A673 (cell line): ENCODE measurements around the gene SPON1.

ENCODE experiments used
- EZH2 ChIP-seq: fragments of 200-600 bp; sonication (generic); IDR thresholded peaks from 2 replicates; pipeline ENCODE4 v1.6.1; 2017; ENCODE audit warnings: borderline replicate concordance, low read depth, mild to moderate bottlenecking, mixed read lengths, antibody characterized with exemption, low read length; ENCODE audit not compliant: poor library complexity, severe bottlenecking
- TF ChIP-seq, protein P1 (sequence below): fragments of 300-800, 200-600 bp; sonication (generic); conservative IDR thresholded peaks from 2 replicates; pipeline ENCODE4 v1.5.1; 2017; ENCODE audit warnings: low read depth, mild to moderate bottlenecking, antibody characterized with exemption, low read length, moderate library complexity, mixed read lengths

DNA sequence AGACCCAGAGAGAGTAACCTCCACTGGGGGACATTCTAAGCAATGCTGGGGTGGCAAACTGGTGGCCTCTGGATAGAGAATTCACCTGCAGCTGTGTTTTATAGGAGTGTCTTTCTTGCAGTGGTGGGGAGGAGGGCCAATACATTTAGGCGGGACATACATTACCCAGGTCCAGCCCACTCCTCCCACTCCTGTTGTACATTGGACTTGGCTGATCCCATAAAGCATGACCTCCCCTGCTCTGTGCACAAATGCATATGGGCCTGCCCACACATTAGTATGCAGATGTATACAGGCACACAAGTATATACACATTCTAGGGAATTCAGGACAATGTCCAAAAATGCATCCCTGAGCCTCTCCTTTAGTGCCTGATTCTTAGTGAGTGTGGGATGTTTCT is 297.4 kb downstream of the SPON1 start:
- TF ChIP-seq, protein P1, sequence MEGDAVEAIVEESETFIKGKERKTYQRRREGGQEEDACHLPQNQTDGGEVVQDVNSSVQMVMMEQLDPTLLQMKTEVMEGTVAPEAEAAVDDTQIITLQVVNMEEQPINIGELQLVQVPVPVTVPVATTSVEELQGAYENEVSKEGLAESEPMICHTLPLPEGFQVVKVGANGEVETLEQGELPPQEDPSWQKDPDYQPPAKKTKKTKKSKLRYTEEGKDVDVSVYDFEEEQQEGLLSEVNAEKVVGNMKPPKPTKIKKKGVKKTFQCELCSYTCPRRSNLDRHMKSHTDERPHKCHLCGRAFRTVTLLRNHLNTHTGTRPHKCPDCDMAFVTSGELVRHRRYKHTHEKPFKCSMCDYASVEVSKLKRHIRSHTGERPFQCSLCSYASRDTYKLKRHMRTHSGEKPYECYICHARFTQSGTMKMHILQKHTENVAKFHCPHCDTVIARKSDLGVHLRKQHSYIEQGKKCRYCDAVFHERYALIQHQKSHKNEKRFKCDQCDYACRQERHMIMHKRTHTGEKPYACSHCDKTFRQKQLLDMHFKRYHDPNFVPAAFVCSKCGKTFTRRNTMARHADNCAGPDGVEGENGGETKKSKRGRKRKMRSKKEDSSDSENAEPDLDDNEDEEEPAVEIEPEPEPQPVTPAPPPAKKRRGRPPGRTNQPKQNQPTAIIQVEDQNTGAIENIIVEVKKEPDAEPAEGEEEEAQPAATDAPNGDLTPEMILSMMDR = no peak
- no peak for TF ChIP-seq EZH2
